GM10266 (cell line): ENCODE measurements around the gene MPPED1.

Experiments
- DNase-seq: peaks from one replicate; pipeline ENCODE4 v3.0.0; 2012; ENCODE audit errors: extremely low spot score
- CTCF ChIP-seq: IDR thresholded peaks from 2 replicates; pipeline ENCODE4 v1.5.1; 2012; ENCODE audit warnings: mild to moderate bottlenecking, low read depth; ENCODE audit not compliant: control insufficient read depth, insufficient read depth; ENCODE audit errors: missing control alignments

Gene MPPED1

GRCh38 chr22:43387815-43388214 lies 24.0 kb upstream of the MPPED1 start:
- TF ChIP-seq CTCF = no peak
- no peak for DNase-seq

- peak; percentile 82 for DNase-seq
- TF ChIP-seq CTCF = peak; percentile 98
Measured at GRCh38 chr22:43388420-43388851, 23.4 kb upstream of the MPPED1 start.

- TF ChIP-seq CTCF = no peak
- no peak for DNase-seq
Measured at GRCh38 chr22:43389227-43389836, 22.5 kb upstream of the MPPED1 start.

- no peak for TF ChIP-seq CTCF
- DNase-seq = no peak
Measured at GRCh38 chr22:43390166-43390565, 21.6 kb upstream of the MPPED1 start.

- no peak for DNase-seq
- no peak for TF ChIP-seq CTCF
Measured at GRCh38 chr22:43390872-43391271, 20.9 kb upstream of the MPPED1 start.

GRCh38 chr22:43391306-43391705 lies 20.5 kb upstream of the MPPED1 start:
- DNase-seq = no peak
- TF ChIP-seq CTCF = no peak

GRCh38 chr22:43392385-43392989 lies 19.3 kb upstream of the MPPED1 start:
- no peak for TF ChIP-seq CTCF
- DNase-seq = no peak
